ENCODE data around the gene GIMAP5. TPM values are rescaled to one million over a fixed set of nuclear protein-coding genes. Genes with fewer than 3 reads are reported as not detected.
A peak's percentile ranks its signal among the peaks of the same experiment; 100 is the strongest.

Gene GIMAP5
- total and polyA plus RNA-seq, 9 of the 15 experiments (the other 6 are each of a cell fraction or from before 2014, with no cell fraction given), result 0.35 TPM; not detected in 8

DNA sequence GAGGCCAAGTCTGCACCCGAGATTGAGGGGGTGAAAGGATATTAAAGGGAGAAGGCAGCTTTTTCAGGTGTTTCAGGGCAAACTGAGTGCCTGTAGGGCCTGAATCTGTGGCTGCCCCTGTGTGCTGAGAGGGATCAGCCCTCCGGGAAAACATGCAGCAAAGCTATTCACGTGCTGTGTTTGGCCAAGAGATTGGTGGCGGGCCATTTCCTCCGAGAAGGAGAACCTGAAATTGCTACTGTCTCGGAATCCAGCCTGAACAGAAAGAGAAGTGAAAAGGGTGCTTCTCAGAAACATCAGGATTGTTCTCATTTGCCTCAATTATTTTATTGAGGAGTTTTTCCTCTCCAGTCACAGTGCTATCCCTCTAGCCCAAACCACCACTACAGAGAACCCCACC is 16.0 kb downstream of the GIMAP5 start:
- no peak overlapping the region for H3K4me2 ChIP-seq (ENCODE audit: insufficient read depth, low read length)
- H3K9ac ChIP-seq (ENCODE audit: insufficient read depth in 1 of 2, low read depth in 2 of 2, low read length in 2 of 2), result no peak overlapping the region
- ATAC-seq (no peak), DNase-seq (ENCODE audit: extremely low read depth in 1 of 4, low spot score in 3 of 4) (peak in 1 of 4 experiments; percentile 3), FAIRE-seq (no peak)
- no TSS peak for BruUV-seq (replicated peaks)
- 2% methylated on average over 6 of the region's 6 CpGs for WGBS (ENCODE audit: insufficient coverage, low coverage, missing lambda C conversion rate)
- H2AFZ ChIP-seq (ENCODE audit: low read depth, low read length), result no peak overlapping the region
- H3K4me3 ChIP-seq, result no peak overlapping the region
- H3K9me3 ChIP-seq (replicated peaks; ENCODE audit: control insufficient read depth, insufficient read depth, low read depth, low read length), result no peaks in the 10 kb centered on the region
- intact Hi-C loops (cut with micrococcal nuclease) (loop anchor here (10.0 kb wide), 2 partner anchors 228 to 398 kb away; no protein-coding TSS in a partner anchor), in situ Hi-C loops (cut with MboI) (loop anchor here (25.0 kb wide), 1 partner anchor 466 kb away; no protein-coding TSS in a partner anchor)
- H3K27ac ChIP-seq (ENCODE audit: extremely low read depth, low read depth, low read length), result no peak overlapping the region
- ChIA-PET POLR2A (interaction anchor here (0.7 to 1.0 kb wide), 2 partner anchors 9 to 11 kb away, joined by 3 read pairs; no protein-coding TSS in a partner anchor), CTCF (ENCODE audit: low intra/inter-chr PET ratio) (no interaction called here)
- H3K4me1 ChIP-seq (replicated peaks in 1 of 2; ENCODE audit: control insufficient read depth in 2 of 2, insufficient read depth in 2 of 2, low read length in 2 of 2), result no peaks in the 10 kb centered on the region
- H3K9me1 ChIP-seq (ENCODE audit: control insufficient read depth, insufficient read depth, low read length), result no peaks in the 10 kb centered on the region
- H3K79me2 ChIP-seq (ENCODE audit: control insufficient read depth, insufficient read depth, low read length), result no peaks in the 10 kb centered on the region
- H4K20me1 ChIP-seq (replicated peaks; ENCODE audit: control insufficient read depth, insufficient read depth, low read length), result no peaks in the 10 kb centered on the region
- H3K27me3 ChIP-seq (ENCODE audit: control insufficient read depth in 2 of 2, insufficient read depth in 2 of 2, low read length in 2 of 2), result peaks cover 9 to 23% of the 10 kb centered on the region in 2 experiments
- H3K36me3 ChIP-seq (ENCODE audit: control insufficient read depth, insufficient read depth, low read length), result no peaks in the 10 kb centered on the region
- TF ChIP-seq NR2C2 (CRISPR knock-in tag; IDR thresholded peaks at IDR 0.05), result no peak
- TF ChIP-seq NR2C2 (tag; IDR thresholded peaks at IDR 0.05), result no peak
- TF ChIP-seq ZNF57 (CRISPR knock-in tag; IDR thresholded peaks at IDR 0.05), result no peak
- TF ChIP-seq, protein P1, sequence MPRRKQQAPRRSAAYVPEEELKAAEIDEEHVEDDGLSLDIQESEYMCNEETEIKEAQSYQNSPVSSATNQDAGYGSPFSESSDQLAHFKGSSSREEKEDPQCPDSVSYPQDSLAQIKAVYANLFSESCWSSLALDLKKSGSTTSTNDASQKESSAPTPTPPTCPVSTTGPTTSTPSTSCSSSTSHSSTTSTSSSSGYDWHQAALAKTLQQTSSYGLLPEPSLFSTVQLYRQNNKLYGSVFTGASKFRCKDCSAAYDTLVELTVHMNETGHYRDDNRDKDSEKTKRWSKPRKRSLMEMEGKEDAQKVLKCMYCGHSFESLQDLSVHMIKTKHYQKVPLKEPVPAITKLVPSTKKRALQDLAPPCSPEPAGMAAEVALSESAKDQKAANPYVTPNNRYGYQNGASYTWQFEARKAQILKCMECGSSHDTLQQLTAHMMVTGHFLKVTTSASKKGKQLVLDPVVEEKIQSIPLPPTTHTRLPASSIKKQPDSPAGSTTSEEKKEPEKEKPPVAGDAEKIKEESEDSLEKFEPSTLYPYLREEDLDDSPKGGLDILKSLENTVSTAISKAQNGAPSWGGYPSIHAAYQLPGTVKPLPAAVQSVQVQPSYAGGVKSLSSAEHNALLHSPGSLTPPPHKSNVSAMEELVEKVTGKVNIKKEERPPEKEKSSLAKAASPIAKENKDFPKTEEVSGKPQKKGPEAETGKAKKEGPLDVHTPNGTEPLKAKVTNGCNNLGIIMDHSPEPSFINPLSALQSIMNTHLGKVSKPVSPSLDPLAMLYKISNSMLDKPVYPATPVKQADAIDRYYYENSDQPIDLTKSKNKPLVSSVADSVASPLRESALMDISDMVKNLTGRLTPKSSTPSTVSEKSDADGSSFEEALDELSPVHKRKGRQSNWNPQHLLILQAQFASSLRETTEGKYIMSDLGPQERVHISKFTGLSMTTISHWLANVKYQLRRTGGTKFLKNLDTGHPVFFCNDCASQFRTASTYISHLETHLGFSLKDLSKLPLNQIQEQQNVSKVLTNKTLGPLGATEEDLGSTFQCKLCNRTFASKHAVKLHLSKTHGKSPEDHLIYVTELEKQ (CRISPR knock-in tag; IDR thresholded peaks at IDR 0.05), result no peak
- no peak for TF ChIP-seq ZNF263 (CRISPR knock-in tag; IDR thresholded peaks at IDR 0.05; ENCODE audit: borderline replicate concordance)
- no peak for TF ChIP-seq RBM17 (IDR thresholded peaks at IDR 0.05; ENCODE audit: borderline replicate concordance, low read depth, low read length)
- TF ChIP-seq ZSCAN32 (CRISPR knock-in tag; IDR thresholded peaks at IDR 0.05), result no peak
- TF ChIP-seq ZKSCAN1 (IDR thresholded peaks at IDR 0.05; ENCODE audit: low read depth, low read length), result no peak
- no peak for TF ChIP-seq SIN3B (IDR thresholded peaks at IDR 0.05; ENCODE audit: low read depth)
- TF ChIP-seq CBFB (CRISPR knock-in tag; IDR thresholded peaks at IDR 0.05), result no peak
- TF ChIP-seq POLR2A (conservative IDR thresholded peaks at IDR 0.05), result no peak
- TF ChIP-seq CHD4 (IDR thresholded peaks at IDR 0.05; ENCODE audit: insufficient read depth, insufficient replicate concordance, low read depth, low read length, poor library complexity, severe bottlenecking), result no peak
- TF ChIP-seq THRAP3 (IDR thresholded peaks at IDR 0.05; ENCODE audit: borderline replicate concordance), result no peak
- TF ChIP-seq, protein P2, sequence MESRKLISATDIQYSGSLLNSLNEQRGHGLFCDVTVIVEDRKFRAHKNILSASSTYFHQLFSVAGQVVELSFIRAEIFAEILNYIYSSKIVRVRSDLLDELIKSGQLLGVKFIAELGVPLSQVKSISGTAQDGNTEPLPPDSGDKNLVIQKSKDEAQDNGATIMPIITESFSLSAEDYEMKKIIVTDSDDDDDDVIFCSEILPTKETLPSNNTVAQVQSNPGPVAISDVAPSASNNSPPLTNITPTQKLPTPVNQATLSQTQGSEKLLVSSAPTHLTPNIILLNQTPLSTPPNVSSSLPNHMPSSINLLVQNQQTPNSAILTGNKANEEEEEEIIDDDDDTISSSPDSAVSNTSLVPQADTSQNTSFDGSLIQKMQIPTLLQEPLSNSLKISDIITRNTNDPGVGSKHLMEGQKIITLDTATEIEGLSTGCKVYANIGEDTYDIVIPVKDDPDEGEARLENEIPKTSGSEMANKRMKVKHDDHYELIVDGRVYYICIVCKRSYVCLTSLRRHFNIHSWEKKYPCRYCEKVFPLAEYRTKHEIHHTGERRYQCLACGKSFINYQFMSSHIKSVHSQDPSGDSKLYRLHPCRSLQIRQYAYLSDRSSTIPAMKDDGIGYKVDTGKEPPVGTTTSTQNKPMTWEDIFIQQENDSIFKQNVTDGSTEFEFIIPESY (CRISPR knock-in tag; IDR thresholded peaks at IDR 0.05), result no peak
- TF ChIP-seq SPI1 (IDR thresholded peaks at IDR 0.05; ENCODE audit: borderline replicate concordance, low read depth, low read length), result no peak
- no peak for TF ChIP-seq HSF4 (CRISPR knock-in tag; IDR thresholded peaks at IDR 0.05; ENCODE audit: borderline replicate concordance)
- TF ChIP-seq ILF3 (IDR thresholded peaks at IDR 0.05; ENCODE audit: borderline replicate concordance), result no peak
- TF ChIP-seq ZNF561 (CRISPR knock-in tag; conservative IDR thresholded peaks at IDR 0.05), result no peak
- no peak for TF ChIP-seq POLR2H (tag; IDR thresholded peaks at IDR 0.05; ENCODE audit: low read depth)
- TF ChIP-seq ZBTB8A (IDR thresholded peaks at IDR 0.05; ENCODE audit: partially characterized antibody), result no peak

Data from K562 (cell line).